Measurements from ENCODE around the gene TBC1D4.

TBC1D4 gene

GRCh38 chr13:75416327-75417011 lies 65.5 kb downstream of the TBC1D4 start:
- no peak for DNase-seq

- DNase-seq: no peak
Observed at GRCh38 chr13:75415694-75416093, 66.3 kb downstream of the TBC1D4 start.

- no peak for DNase-seq
Observed at GRCh38 chr13:75415171-75415570, 66.8 kb downstream of the TBC1D4 start.

GRCh38 chr13:75414036-75414827 lies 67.7 kb downstream of the TBC1D4 start:
- no peak for DNase-seq

- no peak for DNase-seq
Observed at GRCh38 chr13:75411924-75412537, 69.9 kb downstream of the TBC1D4 start.

GRCh38 chr13:75410207-75410606 lies 71.8 kb downstream of the TBC1D4 start:
- no peak for DNase-seq

- no peak for DNase-seq
Observed at GRCh38 chr13:75407998-75408397, 74.0 kb downstream of the TBC1D4 start.

- no peak for DNase-seq
Observed at GRCh38 chr13:75407473-75407872, 74.5 kb downstream of the TBC1D4 start.

GRCh38 chr13:75405976-75406703 lies 75.8 kb downstream of the TBC1D4 start:
- DNase-seq: no peak

GRCh38 chr13:75404726-75405125 lies 77.2 kb downstream of the TBC1D4 start:
- DNase-seq: no peak

- peak; percentile 24 for DNase-seq
Observed at GRCh38 chr13:75402787-75403186, 79.2 kb downstream of the TBC1D4 start.

- no peak for DNase-seq
Observed at GRCh38 chr13:75400775-75401174, 81.2 kb downstream of the TBC1D4 start.

GRCh38 chr13:75399879-75400217 lies 82.1 kb downstream of the TBC1D4 start:
- no peak for DNase-seq

GRCh38 chr13:75399168-75399878 lies 82.6 kb downstream of the TBC1D4 start:
- DNase-seq: no peak

GRCh38 chr13:75398072-75398471 lies 83.9 kb downstream of the TBC1D4 start:
- no peak for DNase-seq

- DNase-seq: no peak
Observed at GRCh38 chr13:75395901-75396300, 86.1 kb downstream of the TBC1D4 start.

- no peak for DNase-seq
Observed at GRCh38 chr13:75395066-75395465, 86.9 kb downstream of the TBC1D4 start.

- no peak for DNase-seq
Observed at GRCh38 chr13:75393839-75394520, 88.0 kb downstream of the TBC1D4 start.

GRCh38 chr13:75391432-75392100 lies 90.4 kb downstream of the TBC1D4 start:
- DNase-seq: no peak

GRCh38 chr13:75390229-75390628 lies 91.7 kb downstream of the TBC1D4 start:
- DNase-seq: no peak

GRCh38 chr13:75385708-75386083 lies 96.3 kb downstream of the TBC1D4 start:
- no peak for DNase-seq
